Ascending aorta (tissue), 2 donors: ENCODE results near the gene PPEF2. TPM values are rescaled to one million over a fixed set of nuclear protein-coding genes. Genes with fewer than 3 reads are reported as not detected.
"Not testable (repeated sequence)": the region's sequence is repeated elsewhere in the genome, so short reads cannot be mapped to it uniquely, and the experiment has no call there.

Experiments
- DNase-seq, 2 donors: peaks; one replicate each; pipeline ENCODE4 v3.0.0-alpha.2; 2019; ENCODE audit warnings: low spot score in 2 of 2
- H3K27ac ChIP-seq, 2 donors: fragments of 200-600 bp; sonication (generic); one replicate each; pipeline ENCODE4 v1.5.1; 2016 to 2017; ENCODE audit warnings: mild to moderate bottlenecking in 1 of 2
- H3K27me3 ChIP-seq: fragments of 200-600 bp; sonication (generic); one replicate; pipeline ENCODE4 v1.5.1; 2017
- H3K36me3 ChIP-seq, 2 donors: fragments of 200-600 bp; sonication (generic); one replicate each; pipeline ENCODE4 v1.5.1; 2016
- H3K4me1 ChIP-seq, 2 donors: fragments of 200-600 bp; sonication (generic); one replicate each; pipeline ENCODE4 v1.5.1; 2016 to 2017; ENCODE audit warnings: mild to moderate bottlenecking in 1 of 2
- H3K4me3 ChIP-seq, 2 donors: fragments of 200-600 bp; sonication (generic); one replicate each; pipeline ENCODE4 v1.5.1; 2016 to 2017; ENCODE audit warnings: mild to moderate bottlenecking in 1 of 2
- H3K9me3 ChIP-seq, 2 donors: fragments of 200-600 bp; sonication (generic); one replicate each; pipeline ENCODE4 v1.5.1; 2016
- intact Hi-C: fragments of 100-400 bp; cut with DNase I; formaldehyde crosslinking; loops from one replicate; pipeline ENCODE4 v1.15.1; 2023
- total RNA-seq: library from RNA; depleted of rRNA; stranded (reverse); fragments of >200 nt; gene quantifications from one replicate; pipeline ENCODE4 v1.1.0, GENCODE V29; 2016
- TF ChIP-seq, protein P1 (sequence below), 3 experiments: fragments of 200-600 bp in 2 of 3; fragments of 450-650 bp in 1 of 3; sonication (generic) in 2 of 3; IDR thresholded peaks; one replicate each; pipeline ENCODE4 v1.5.1; 2016 to 2019; ENCODE audit warnings: antibody characterized with exemption in 3 of 3, mild to moderate bottlenecking in 1 of 3, moderate library complexity in 1 of 3

Gene PPEF2
- total RNA-seq, 1 donor from 2014 or later: not detected

- no peak for DNase-seq
- Histone ChIP-seq H3K27ac (no peak overlapping the region), H3K36me3 (peaks cover 13 to 17% of the 10 kb centered on the region in 2 donors), H3K27me3 (no peaks in the 10 kb centered on the region), H3K9me3 (no peaks in the 10 kb centered on the region), H3K4me3 (no peak overlapping the region), H3K4me1 (peaks cover 5 to 7% of the 10 kb centered on the region in 2 donors)
- TF ChIP-seq, protein P1, sequence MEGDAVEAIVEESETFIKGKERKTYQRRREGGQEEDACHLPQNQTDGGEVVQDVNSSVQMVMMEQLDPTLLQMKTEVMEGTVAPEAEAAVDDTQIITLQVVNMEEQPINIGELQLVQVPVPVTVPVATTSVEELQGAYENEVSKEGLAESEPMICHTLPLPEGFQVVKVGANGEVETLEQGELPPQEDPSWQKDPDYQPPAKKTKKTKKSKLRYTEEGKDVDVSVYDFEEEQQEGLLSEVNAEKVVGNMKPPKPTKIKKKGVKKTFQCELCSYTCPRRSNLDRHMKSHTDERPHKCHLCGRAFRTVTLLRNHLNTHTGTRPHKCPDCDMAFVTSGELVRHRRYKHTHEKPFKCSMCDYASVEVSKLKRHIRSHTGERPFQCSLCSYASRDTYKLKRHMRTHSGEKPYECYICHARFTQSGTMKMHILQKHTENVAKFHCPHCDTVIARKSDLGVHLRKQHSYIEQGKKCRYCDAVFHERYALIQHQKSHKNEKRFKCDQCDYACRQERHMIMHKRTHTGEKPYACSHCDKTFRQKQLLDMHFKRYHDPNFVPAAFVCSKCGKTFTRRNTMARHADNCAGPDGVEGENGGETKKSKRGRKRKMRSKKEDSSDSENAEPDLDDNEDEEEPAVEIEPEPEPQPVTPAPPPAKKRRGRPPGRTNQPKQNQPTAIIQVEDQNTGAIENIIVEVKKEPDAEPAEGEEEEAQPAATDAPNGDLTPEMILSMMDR (IDR thresholded peaks at IDR 0.05): no peak
- intact Hi-C loops: no loop called here
These were observed 33.4 kb upstream of the PPEF2 start for GRCh38 chr4:75935628-75936027.

- no peaks in the 10 kb centered on the region for H3K9me3 ChIP-seq
- H3K36me3 ChIP-seq: peaks cover 23 to 30% of the 10 kb centered on the region in 2 donors
- H3K4me3 ChIP-seq: no peak overlapping the region
- TF ChIP-seq, protein P1 (IDR thresholded peaks at IDR 0.05): no peak
- intact Hi-C loops: no loop called here
- no peak for DNase-seq
- H3K27me3 ChIP-seq: no peaks in the 10 kb centered on the region
- H3K27ac ChIP-seq: no peak overlapping the region
- H3K4me1 ChIP-seq: no peaks in the 10 kb centered on the region
These were observed 27.9 kb upstream of the PPEF2 start for GRCh38 chr4:75930152-75930551.

DNA sequence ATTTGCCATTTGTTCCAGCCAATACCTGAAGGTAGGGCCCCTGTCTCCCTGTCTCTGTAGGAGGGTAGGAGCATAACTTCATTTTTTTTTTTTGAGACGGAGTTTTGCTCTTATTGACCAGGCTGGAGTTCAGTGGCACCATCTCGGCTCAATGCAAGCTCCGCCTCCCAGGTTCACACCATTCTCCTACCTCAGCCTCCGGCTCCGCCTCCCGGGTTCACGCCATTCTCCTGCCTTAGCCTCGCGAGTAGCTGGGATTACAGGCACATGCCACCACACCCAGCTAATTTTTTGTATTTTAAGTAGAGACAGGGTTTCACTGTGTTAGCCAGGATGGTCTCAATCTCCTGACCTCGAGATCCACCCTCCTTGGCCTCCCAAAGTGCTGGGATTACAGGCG is 22.7 kb upstream of the PPEF2 start:
- H3K9me3 ChIP-seq, DNase-seq, H3K4me1 ChIP-seq, intact Hi-C loops, H3K27me3 ChIP-seq, H3K4me3 ChIP-seq, H3K27ac ChIP-seq: not testable (repeated sequence)
- H3K36me3 ChIP-seq: peaks cover 31 to 54% of the 10 kb centered on the region in 2 donors

GRCh38 chr4:75924309-75924827 is 22.1 kb upstream of the PPEF2 start:
- no peak for DNase-seq
- peaks cover 30 to 55% of the 10 kb centered on the region in 2 donors for H3K36me3 ChIP-seq
- no peak overlapping the region for H3K27ac ChIP-seq
- no peaks in the 10 kb centered on the region for H3K27me3 ChIP-seq
- TF ChIP-seq, protein P1 (IDR thresholded peaks at IDR 0.05): no peak
- H3K4me3 ChIP-seq: no peak overlapping the region
- no peaks in the 10 kb centered on the region for H3K4me1 ChIP-seq
- H3K9me3 ChIP-seq: no peaks in the 10 kb centered on the region
- intact Hi-C loops: no loop called here

DNA sequence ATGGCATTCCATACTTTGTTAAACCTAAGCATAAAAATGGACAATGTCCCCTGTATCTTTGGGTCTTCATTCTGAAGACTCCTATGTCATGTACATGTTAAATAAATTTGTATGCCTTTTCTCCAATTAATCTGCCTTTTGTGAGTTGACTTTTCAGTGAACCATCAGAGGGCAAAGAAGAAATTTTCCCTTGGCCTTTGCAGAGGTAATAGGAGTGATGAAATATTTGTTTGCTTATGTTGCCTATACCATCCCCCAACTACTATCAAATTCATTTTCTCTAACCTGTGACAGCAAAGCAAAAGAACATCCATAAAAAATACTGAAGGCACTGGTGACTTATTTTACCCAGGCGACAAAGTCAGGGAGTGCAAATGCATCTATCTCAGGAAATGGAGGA is 20.3 kb upstream of the PPEF2 start:
- no peak overlapping the region for H3K27ac ChIP-seq
- no peak overlapping the region for H3K4me3 ChIP-seq
- TF ChIP-seq, protein P1 (IDR thresholded peaks at IDR 0.05): no peak
- H3K4me1 ChIP-seq: no peaks in the 10 kb centered on the region
- no peaks in the 10 kb centered on the region for H3K27me3 ChIP-seq
- intact Hi-C loops: no loop called here
- H3K36me3 ChIP-seq: peaks cover 21 to 58% of the 10 kb centered on the region in 2 donors
- DNase-seq: no peak
- H3K9me3 ChIP-seq: no peaks in the 10 kb centered on the region

GRCh38 chr4:75921910-75922309 is 19.7 kb upstream of the PPEF2 start:
- Histone ChIP-seq H3K27me3 (no peaks in the 10 kb centered on the region), H3K4me1 (no peaks in the 10 kb centered on the region), H3K4me3 (no peak overlapping the region), H3K36me3 (peaks cover 21 to 65% of the 10 kb centered on the region in 2 donors), H3K9me3 (no peaks in the 10 kb centered on the region), H3K27ac (no peak overlapping the region)
- TF ChIP-seq, protein P1 (IDR thresholded peaks at IDR 0.05): no peak
- intact Hi-C loops: no loop called here
- DNase-seq: no peak
